Erythroblast (primary cell): Measurements from ENCODE around the gene CEP290.

Experiments used
- GATA1 ChIP-seq: IDR thresholded peaks from 2 replicates; pipeline ENCODE4 v1.6.1; 2011; ENCODE audit warnings: low read depth, mild to moderate bottlenecking, control low read depth, low read length, moderate library complexity
- POLR2A ChIP-seq: IDR thresholded peaks from 2 replicates; pipeline ENCODE4 v1.6.1; 2011; ENCODE audit warnings: mild to moderate bottlenecking, low read length

DNA sequence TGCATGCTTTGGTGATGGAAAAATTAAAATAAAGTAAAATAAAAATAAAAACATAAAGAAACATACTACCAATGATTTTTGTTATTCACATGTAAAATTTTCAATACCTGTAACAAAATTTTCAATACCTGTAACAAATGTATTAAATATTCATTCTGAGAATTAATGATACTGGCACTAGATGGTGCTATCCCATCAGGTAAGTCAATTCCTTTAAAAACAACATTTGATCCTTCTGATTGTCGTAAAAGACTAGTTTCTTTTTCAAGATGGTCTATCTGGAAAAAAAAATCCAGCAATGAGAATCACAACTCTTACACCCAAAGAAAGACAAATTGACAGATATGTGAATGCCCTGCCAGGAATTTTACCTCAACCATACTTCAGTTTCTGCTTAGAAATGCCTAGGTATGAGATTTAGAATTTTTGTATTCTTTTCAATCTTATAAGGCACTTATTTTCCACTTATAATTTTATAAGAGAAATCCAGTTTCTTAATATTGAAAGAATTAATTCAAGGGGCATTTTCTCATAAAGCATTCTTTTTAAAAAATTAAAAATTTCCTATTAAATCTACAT is 30.7 kb downstream of the CEP290 start:
- TF ChIP-seq POLR2A (no peak), GATA1 (no peak)
